Caco-2 (cell line): ENCODE results near the gene FAM210B. TPM values are rescaled to one million over a fixed set of nuclear protein-coding genes. Genes with fewer than 3 reads are reported as not detected.

Experiments used
- Bru-seq: library from RNA; stranded (reverse); fragments of 400-500 nt; gene quantifications from one replicate; lab custom pipeline; 2021; lab: Mats Ljungman, UMichigan
- BruChase-seq, 2 experiments: library from RNA; stranded (reverse); fragments of 400-500 nt; gene quantifications; one replicate each; lab custom pipeline; 2021; lab: Mats Ljungman, UMichigan
- BruUV-seq: library from RNA; stranded (reverse); fragments of 400-500 nt; replicated peaks from 2 replicates; lab custom pipeline; 2021; lab: Mats Ljungman, UMichigan
- CTCF ChIA-PET: fragments of 300-600 bp; sonication (Branson Sonifier 250); formaldehyde crosslinking; loops from one replicate; lab custom pipeline; 2022; ENCODE audit warnings: antibody characterized with exemption; lab: Charles Lee
- POLR2A ChIA-PET: fragments of 300-600 bp; sonication (Branson Sonifier 250); formaldehyde crosslinking; loops from one replicate; lab custom pipeline; 2022; ENCODE audit warnings: antibody characterized with exemption; lab: Charles Lee
- DNase-seq, 2 experiments: peaks; one replicate each; pipeline versions ENCODE4 v3.0.0 to v3.0.0-alpha.2; 2020 to 2022
- H3K27me3 ChIP-seq: replicated peaks from 2 replicates; pipeline ENCODE4 v1.6.0; 2011; ENCODE audit warnings: low read length; ENCODE audit not compliant: control insufficient read depth, insufficient read depth
- H3K36me3 ChIP-seq: 2 replicates; pipeline ENCODE4 v1.5.1; 2011; ENCODE audit warnings: low read length; ENCODE audit not compliant: control insufficient read depth, insufficient read depth
- H3K4me1 ChIP-seq: fragments of 250-450 bp; sonication (Bioruptor Pico); 2 replicates; pipeline ENCODE4 v1.5.1; 2020; ENCODE audit warnings: mild to moderate bottlenecking
- H3K4me3 ChIP-seq: 2 replicates; pipeline ENCODE4 v1.5.1; 2011; ENCODE audit warnings: low read depth, mild to moderate bottlenecking, control low read depth, low read length
- H3K9me3 ChIP-seq: fragments of 250-450 bp; sonication (Bioruptor Pico); 2 replicates; pipeline ENCODE4 v1.5.1; 2020; ENCODE audit warnings: mild to moderate bottlenecking, moderate library complexity
- H3K27ac Mint-ChIP-seq: one replicate; pipeline ENCODE4 v1.8.0; 2022; ENCODE audit warnings: mixed read lengths; ENCODE audit not compliant: unreplicated experiment
- H3K27me3 Mint-ChIP-seq: one replicate; pipeline ENCODE4 v1.8.0; 2022; ENCODE audit warnings: mixed read lengths; ENCODE audit not compliant: insufficient read depth, unreplicated experiment
- H3K36me3 Mint-ChIP-seq: one replicate; pipeline ENCODE4 v1.8.0; 2022; ENCODE audit warnings: mild to moderate bottlenecking, mixed read lengths; ENCODE audit not compliant: insufficient read depth, unreplicated experiment
- H3K4me1 Mint-ChIP-seq: one replicate; pipeline ENCODE4 v1.8.0; 2022; ENCODE audit warnings: low read depth, mixed read lengths; ENCODE audit not compliant: unreplicated experiment
- H3K4me3 Mint-ChIP-seq: one replicate; pipeline ENCODE4 v1.8.0; 2022; ENCODE audit warnings: mild to moderate bottlenecking, moderate library complexity, mixed read lengths; ENCODE audit not compliant: unreplicated experiment
- H3K9me3 Mint-ChIP-seq: one replicate; pipeline ENCODE4 v1.8.0; 2022; ENCODE audit warnings: mixed read lengths; ENCODE audit not compliant: unreplicated experiment
- CTCF ChIP-seq, 2 experiments: fragments of 200-600 bp in 1 of 2; IDR thresholded peaks; 1 replicate in 1 of 2; 2 replicates in 1 of 2; pipeline versions ENCODE4 v1.5.1 to v1.8.0; 2011 to 2022; ENCODE audit warnings: antibody characterized with exemption in 1 of 2, control low read depth in 1 of 2, inconsistent platforms in 1 of 2, low read depth in 1 of 2, low read length in 1 of 2, mild to moderate bottlenecking in 1 of 2, moderate library complexity in 1 of 2; ENCODE audit not compliant: insufficient read depth in 1 of 2, severe bottlenecking in 1 of 2, unreplicated experiment in 1 of 2
- intact Hi-C: fragments of 100-400 bp; cut with micrococcal nuclease; formaldehyde crosslinking; loops from one replicate; pipeline ENCODE4 v1.10.0; 2022; ENCODE audit not compliant: unreplicated experiment
- long read RNA-seq: library from polyadenylated mRNA; stranded (forward); transcript quantifications from one replicate; pipeline ENCODE4 v2.0.0, GENCODE V29; 2022
- total RNA-seq: library from RNA; stranded (reverse); gene quantifications from 2 replicates; pipeline ENCODE4 v1.2.3, GENCODE V29; 2022

Gene FAM210B
- total RNA-seq: 20.5 and 21.1 TPM in 2 replicates
- percentile 64 among the genes with signal in this experiment for Bru-seq, nascent RNA
- BruChase-seq, experiment 1, labeled RNA remaining after a 2-hour chase: percentile 68 among the genes with signal in this experiment
- percentile 84 among the genes with signal in this experiment for BruChase-seq, experiment 2, labeled RNA remaining after a 6-hour chase
- long read RNA-seq, transcript FAM210B-201 (3 exons, 3,046 nt): major isoform, 39 of 44 reads
- long read RNA-seq, partial matches to known transcripts: 2 of 44 reads
- long read RNA-seq, other reads (novel, unspliced or antisense): 3 of 44 reads

- H3K27ac Mint-ChIP-seq: peak within 1 kb of the TSS; percentile 11
These were observed at the start of gene FAM210B for GRCh38 chr20:56358600-56359211. FAM210B (plus strand) TSS chr20:56358974; CDS start chr20:56359006, 32 bp downstream.

GRCh38 chr20:56316051-56316450 lies 42.7 kb upstream of the FAM210B start:
- H3K4me3 Mint-ChIP-seq: no peak overlapping the region
- Histone ChIP-seq H3K27me3 (no peaks in the 10 kb centered on the region), H3K36me3 (no peaks in the 10 kb centered on the region), H3K4me1 (no peaks in the 10 kb centered on the region), H3K4me3 (no peak overlapping the region), H3K9me3 (no peaks in the 10 kb centered on the region; the same call in 1 of the 2 replicates)
- DNase-seq: no peak
- no peak for TF ChIP-seq CTCF (IDR thresholded peaks at IDR 0.05; ENCODE audit: insufficient read depth in 1 of 2, low read depth in 1 of 2, low read length in 1 of 2, severe bottlenecking in 1 of 2, unreplicated experiment in 1 of 2)
- H3K27me3 Mint-ChIP-seq: peaks cover 37% of the 10 kb centered on the region
- no peaks in the 10 kb centered on the region for H3K36me3 Mint-ChIP-seq
- no peaks in the 10 kb centered on the region for H3K9me3 Mint-ChIP-seq
- no TSS peak for BruUV-seq
- no peaks in the 10 kb centered on the region for H3K4me1 Mint-ChIP-seq
- no peak overlapping the region for H3K27ac Mint-ChIP-seq
- POLR2A ChIA-PET: no interaction called here
- intact Hi-C loops: no loop called here
- CTCF ChIA-PET: no interaction called here

More at GRCh38 chr20:56358600-56359211, at the start of gene FAM210B:
- H3K4me1 Mint-ChIP-seq: no peaks in the 10 kb centered on the region
- DNase-seq: peak; percentile 96 to 97
- Histone ChIP-seq H3K9me3 (no peaks in the 10 kb centered on the region), H3K27me3 (no peaks in the 10 kb centered on the region), H3K36me3 (no peaks in the 10 kb centered on the region), H3K4me1 (no peaks in the 10 kb centered on the region), H3K4me3 (peak within 1 kb of the TSS; percentile 86)
- no peak for TF ChIP-seq CTCF (IDR thresholded peaks at IDR 0.05; ENCODE audit: insufficient read depth in 1 of 2, low read depth in 1 of 2, low read length in 1 of 2, severe bottlenecking in 1 of 2, unreplicated experiment in 1 of 2)
- intact Hi-C loops: loop anchor here (1.0 to 5.0 kb wide), 5 partner anchors 10 to 156 kb away; partner anchors contain the start of genes AURKA, CSTF1 and MC3R
- ChIA-PET CTCF (interaction anchor here (0.6 to 1.6 kb wide), 7 partner anchors 16 to 1689 kb away, joined by 3 to 6 read pairs (median 4); partner anchors contain the start of genes AURKA and CSTF1), POLR2A (interaction anchor here (0.5 to 2.2 kb wide), 5 partner anchors 11 to 220 kb away, joined by 3 to 55 read pairs (median 6); partner anchors contain the start of genes AURKA and CSTF1)
- no peaks in the 10 kb centered on the region for H3K9me3 Mint-ChIP-seq
- peaks cover 3% of the 10 kb centered on the region for H3K27me3 Mint-ChIP-seq
- BruUV-seq: no TSS peak
- no peaks in the 10 kb centered on the region for H3K36me3 Mint-ChIP-seq
- peak within 1 kb of the TSS; percentile 87 for H3K4me3 Mint-ChIP-seq

GRCh38 chr20:56316483-56316882 lies 42.3 kb upstream of the FAM210B start:
- ChIA-PET CTCF (no interaction called here), POLR2A (no interaction called here)
- no peaks in the 10 kb centered on the region for H3K9me3 Mint-ChIP-seq
- no peak overlapping the region for H3K4me3 Mint-ChIP-seq
- H3K36me3 Mint-ChIP-seq: no peaks in the 10 kb centered on the region
- no peaks in the 10 kb centered on the region for H3K27me3 ChIP-seq
- H3K4me1 Mint-ChIP-seq: no peaks in the 10 kb centered on the region
- intact Hi-C loops: no loop called here
- H3K9me3 ChIP-seq: no peaks in the 10 kb centered on the region; the same call in 1 of the 2 replicates
- no peak for TF ChIP-seq CTCF (IDR thresholded peaks at IDR 0.05; ENCODE audit: insufficient read depth in 1 of 2, low read depth in 1 of 2, low read length in 1 of 2, severe bottlenecking in 1 of 2, unreplicated experiment in 1 of 2)
- no peak for DNase-seq
- BruUV-seq: no TSS peak
- no peaks in the 10 kb centered on the region for H3K36me3 ChIP-seq
- peaks cover 32% of the 10 kb centered on the region for H3K27me3 Mint-ChIP-seq
- no peaks in the 10 kb centered on the region for H3K4me1 ChIP-seq
- no peak overlapping the region for H3K27ac Mint-ChIP-seq
- no peak overlapping the region for H3K4me3 ChIP-seq
